K562 (cell line): ENCODE data around the gene RGS6. TPM values are rescaled to one million over a fixed set of nuclear protein-coding genes. Genes with fewer than 3 reads are reported as not detected.
"Not testable (repeated sequence)": the region's sequence is repeated elsewhere in the genome, so short reads cannot be mapped to it uniquely, and the experiment has no call there.

ENCODE experiments used
- ATAC-seq: fragments of 200-7000 bp; cut with Tn5 transposase; 3 replicates; pipeline ENCODE4 v1.9.1; 2020; ENCODE audit warnings: moderate library complexity
- BruUV-seq: library from RNA; stranded (reverse); fragments of 400-500 nt; replicated peaks from 2 replicates; lab custom pipeline; 2021; lab: Mats Ljungman, UMichigan
- CTCF ChIA-PET: fragments of 300-600 bp; formaldehyde crosslinking; extraction: SDS; loops from one replicate; lab custom pipeline; 2021; ENCODE audit warnings: low intra/inter-chr PET ratio; lab: Yijun Ruan, JAX
- POLR2A ChIA-PET: fragments of 300-600, 350-650 bp; sonication (Branson Sonifier 250); formaldehyde crosslinking; extraction: SDS; loops from one replicate; lab custom pipeline; 2021; ENCODE audit warnings: antibody characterized with exemption, inconsistent platforms; lab: Yijun Ruan, JAX
- DNase-seq, 4 experiments: peaks; one replicate each; pipeline versions ENCODE4 v3.0.0 to v3.0.0-alpha.2; 2011 to 2018; ENCODE audit warnings: low spot score in 3 of 4, mixed read lengths in 3 of 4; ENCODE audit errors: extremely low read depth in 1 of 4
- FAIRE-seq: peaks from 2 replicates; lab custom pipeline; 2011; peaks lifted over from hg19 to GRCh38; lab: Jason Lieb, UNC
- H2AFZ ChIP-seq: 2 replicates; pipeline ENCODE4 v1.6.0; 2011; ENCODE audit warnings: low read depth, low read length, control low read depth, inconsistent platforms
- H3K27ac ChIP-seq: fragments of 200-600 bp; 3 replicates; pipeline ENCODE4 v1.8.0; 2011; ENCODE audit warnings: low read depth, mild to moderate bottlenecking, control low read depth, inconsistent platforms, low read length, moderate library complexity, mixed read lengths; ENCODE audit errors: extremely low read depth
- H3K27me3 ChIP-seq, 2 experiments: fragments of 300-600 bp in 1 of 2; 2 replicates in 1 of 2; 3 replicates in 1 of 2; pipeline versions ENCODE4 v1.6.0 to v1.8.0; 2011; ENCODE audit warnings: inconsistent platforms in 2 of 2, low read length in 2 of 2, mild to moderate bottlenecking in 1 of 2, mixed read lengths in 1 of 2, moderate library complexity in 1 of 2; ENCODE audit not compliant: control insufficient read depth in 2 of 2, insufficient read depth in 2 of 2
- H3K36me3 ChIP-seq: fragments of 300-600 bp; 3 replicates; pipeline ENCODE4 v1.8.0; 2011; ENCODE audit warnings: mild to moderate bottlenecking, low read length, inconsistent platforms; ENCODE audit not compliant: control insufficient read depth, insufficient read depth
- H3K4me1 ChIP-seq, 2 experiments: fragments of 200-600 bp in 1 of 2; replicated peaks in 1 of 2; 2 replicates in 1 of 2; 3 replicates in 1 of 2; pipeline versions ENCODE4 v1.5.1 to v1.8.0; 2011; ENCODE audit warnings: inconsistent platforms in 2 of 2, low read length in 2 of 2, mild to moderate bottlenecking in 1 of 2, mixed read lengths in 1 of 2, moderate library complexity in 1 of 2; ENCODE audit not compliant: control insufficient read depth in 2 of 2, insufficient read depth in 2 of 2
- H3K4me2 ChIP-seq: 2 replicates; pipeline ENCODE4 v1.6.1; 2011; ENCODE audit warnings: low read length, control low read depth, inconsistent platforms, mixed read lengths; ENCODE audit not compliant: insufficient read depth
- H3K4me3 ChIP-seq: fragments of 200-600 bp; sonication (generic), shearing (Covaris generic); 2 replicates; pipeline ENCODE4 v1.5.1; 2016; ENCODE audit warnings: control low read depth, inconsistent platforms
- H3K79me2 ChIP-seq: fragments of 200-600 bp; 3 replicates; pipeline ENCODE4 v1.8.0; 2011; ENCODE audit warnings: low read length, inconsistent platforms; ENCODE audit not compliant: control insufficient read depth, insufficient read depth
- H3K9ac ChIP-seq, 2 experiments: 2 replicates each; pipeline versions ENCODE4 v1.6.0 to v1.6.1; 2011; ENCODE audit warnings: low read depth in 2 of 2, low read length in 2 of 2, control low read depth in 1 of 2, inconsistent platforms in 1 of 2, mild to moderate bottlenecking in 1 of 2, mixed read lengths in 1 of 2; ENCODE audit not compliant: insufficient read depth in 1 of 2
- H3K9me1 ChIP-seq: one replicate; pipeline ENCODE4 v1.6.0; 2011; ENCODE audit warnings: inconsistent platforms, mild to moderate bottlenecking, low read length, moderate library complexity; ENCODE audit not compliant: control insufficient read depth, insufficient read depth
- H3K9me3 ChIP-seq: replicated peaks from 2 replicates; pipeline ENCODE4 v1.5.1; 2011; ENCODE audit warnings: low read depth, low read length, inconsistent platforms; ENCODE audit not compliant: control insufficient read depth, insufficient read depth
- H4K20me1 ChIP-seq: replicated peaks from 2 replicates; pipeline ENCODE4 v1.6.1; 2011; ENCODE audit warnings: low read length, inconsistent platforms, mixed read lengths; ENCODE audit not compliant: control insufficient read depth, insufficient read depth
- CBFA2T2 ChIP-seq: fragments of 450-650 bp; conservative IDR thresholded peaks from 2 replicates; pipeline ENCODE4 v1.6.1; 2017; ENCODE audit warnings: mild to moderate bottlenecking
- CBFA2T3 ChIP-seq: fragments of 450-650 bp; IDR thresholded peaks from 2 replicates; pipeline ENCODE4 v1.6.1; 2017
- TAL1 ChIP-seq: fragments of 450-650 bp; IDR thresholded peaks from 2 replicates; pipeline ENCODE4 v1.6.1; 2016; ENCODE audit warnings: mild to moderate bottlenecking
- ZNF239 ChIP-seq: fragments of 250-450 bp; sonication (Bioruptor Pico); IDR thresholded peaks from 2 replicates; pipeline ENCODE4 v1.4.0; 2020; ENCODE audit warnings: mild to moderate bottlenecking
- WGBS: fragments of 100-300 bp; shearing (Covaris generic); methylation state at CpG from one replicate; pipeline ENCODE4 v1.1.6; 2016; ENCODE audit warnings: low coverage, mixed read lengths; ENCODE audit not compliant: insufficient coverage; ENCODE audit errors: missing lambda C conversion rate; 5-methylcytosine and 5-hydroxymethylcytosine counted together
- in situ Hi-C: fragments of 300-500 bp; cut with MboI; formaldehyde crosslinking; loops from 4 replicates; pipeline ENCODE4 v1.15.0; 2018; ENCODE audit warnings: inconsistent platforms, mixed read lengths
- intact Hi-C: fragments of 100-400 bp; cut with micrococcal nuclease; formaldehyde crosslinking; loops from 2 replicates; pipeline ENCODE4 v1.14.2; 2022
- polyA plus RNA-seq, 8 experiments: library from polyadenylated mRNA; depleted of rRNA in 4 of 8; stranded (reverse) in 5 of 8; unstranded in 3 of 8; fragments of >200 nt; fragmentation: Nextera tagmentation in 2 of 8; fragmentation: Illumina TruSeq in 1 of 8; extraction: Ambion mirVana in 2 of 8; extraction: Trizol in 1 of 8; gene quantifications; 2 replicates each; pipeline versions ENCODE4 v1.2.1 to v1.2.3, GENCODE V29; 2011 to 2014; ENCODE audit warnings: inconsistent platforms in 1 of 8, missing spikeins in 1 of 8
- total RNA-seq, 7 experiments: library from RNA; depleted of rRNA in 6 of 7; stranded (reverse); fragments of >200 nt in 6 of 7; fragmentation: Illumina TruSeq in 2 of 7; extraction: Trizol in 2 of 7; gene quantifications; 2 replicates each; pipeline versions ENCODE4 v1.2.1 to v1.2.3, GENCODE V29; 2011 to 2021; ENCODE audit warnings: low replicate concordance in 1 of 7

The RGS6 gene
- total and polyA plus RNA-seq, 9 of the 15 experiments (the other 6 are each of a cell fraction or from before 2014, with no cell fraction given), result not detected

- DNase-seq, H3K79me2 ChIP-seq, H3K4me2 ChIP-seq, intact Hi-C loops, POLR2A ChIA-PET, H4K20me1 ChIP-seq, in situ Hi-C loops, H3K9me1 ChIP-seq, H3K4me1 ChIP-seq, H3K27ac ChIP-seq, H2AFZ ChIP-seq, FAIRE-seq, CTCF ChIA-PET, BruUV-seq, H3K27me3 ChIP-seq, H3K9ac ChIP-seq, H3K36me3 ChIP-seq, H3K9me3 ChIP-seq, ATAC-seq, H3K4me3 ChIP-seq: not testable (repeated sequence)
- 0% methylated on average over 2 of the region's 3 CpGs for WGBS
- peak; percentile 49 for TF ChIP-seq TAL1
- TF ChIP-seq CBFA2T3, result 0 out of 2 replicates have a peak, but pooled peaks have one; percentile 28
- peak; percentile 76 for TF ChIP-seq ZNF239 (CRISPR knock-in tag)
- 0 out of 2 replicates have a peak, but pooled peaks have one; percentile 4 for TF ChIP-seq CBFA2T2
Measured at GRCh38 chr14:71938273-71938672, 6.0 kb downstream of the RGS6 start.

- DNase-seq, FAIRE-seq, BruUV-seq: not testable (repeated sequence)
Measured at GRCh38 chr14:71939344-71939743, 7.1 kb downstream of the RGS6 start.

GRCh38 chr14:71940500-71940899 lies 8.3 kb downstream of the RGS6 start:
- ATAC-seq, H3K9me1 ChIP-seq, H3K9ac ChIP-seq, in situ Hi-C loops, intact Hi-C loops, H3K79me2 ChIP-seq, H3K27ac ChIP-seq, H3K4me2 ChIP-seq, FAIRE-seq, DNase-seq, H2AFZ ChIP-seq, H4K20me1 ChIP-seq, H3K4me1 ChIP-seq, CTCF ChIA-PET, BruUV-seq, H3K9me3 ChIP-seq, H3K36me3 ChIP-seq, H3K4me3 ChIP-seq, H3K27me3 ChIP-seq, POLR2A ChIA-PET: not testable (repeated sequence)

More at GRCh38 chr14:71939344-71939743, 7.1 kb downstream of the RGS6 start:
- H3K9me3 ChIP-seq, H3K9me1 ChIP-seq, H3K27me3 ChIP-seq, H3K36me3 ChIP-seq, H3K27ac ChIP-seq, H2AFZ ChIP-seq, H4K20me1 ChIP-seq, H3K4me1 ChIP-seq, H3K79me2 ChIP-seq, POLR2A ChIA-PET, H3K9ac ChIP-seq, intact Hi-C loops, H3K4me2 ChIP-seq, ATAC-seq, in situ Hi-C loops, CTCF ChIA-PET, H3K4me3 ChIP-seq: not testable (repeated sequence)
- WGBS, result 0% methylated on average over 1 of the region's 1 CpG
